Neural crest cell (in vitro differentiated cells): ENCODE data around the gene DISC1. TPM values are rescaled to one million over a fixed set of nuclear protein-coding genes. Genes with fewer than 3 reads are reported as not detected.

Experiments used
- DNase-seq: peaks from one replicate; pipeline ENCODE4 v3.0.0; 2021; ENCODE audit warnings: low read depth, mixed read lengths, low spot score
- H3K27ac Mint-ChIP-seq: one replicate; pipeline ENCODE4 v1.8.0; 2021; ENCODE audit warnings: mild to moderate bottlenecking, mixed read lengths; ENCODE audit not compliant: unreplicated experiment
- H3K27me3 Mint-ChIP-seq: 2 replicates; pipeline ENCODE4 v1.8.0; 2021; ENCODE audit warnings: low read depth, mild to moderate bottlenecking, mixed read lengths
- H3K36me3 Mint-ChIP-seq: 2 replicates; pipeline ENCODE4 v1.8.0; 2021; ENCODE audit warnings: low read depth, mild to moderate bottlenecking, mixed read lengths
- H3K4me1 Mint-ChIP-seq: 2 replicates; pipeline ENCODE4 v1.8.0; 2021; ENCODE audit warnings: mixed read lengths
- H3K4me3 Mint-ChIP-seq: one replicate; pipeline ENCODE4 v1.8.0; 2021; ENCODE audit warnings: mild to moderate bottlenecking, mixed read lengths
- H3K9me3 Mint-ChIP-seq: 2 replicates; pipeline ENCODE4 v1.8.0; 2021; ENCODE audit warnings: mixed read lengths
- total RNA-seq: library from RNA; stranded (reverse); gene quantifications from 2 replicates; pipeline ENCODE4 v1.2.1, GENCODE V29; 2021
- TF ChIP-seq, protein P1 (sequence below): fragments of 200-600 bp; sonication (generic); conservative IDR thresholded peaks from 2 replicates; pipeline ENCODE4 v1.5.0; 2021; ENCODE audit warnings: antibody characterized with exemption, mild to moderate bottlenecking

Gene DISC1
- total RNA-seq, 1 donor from 2014 or later = 13.7 TPM

DNA sequence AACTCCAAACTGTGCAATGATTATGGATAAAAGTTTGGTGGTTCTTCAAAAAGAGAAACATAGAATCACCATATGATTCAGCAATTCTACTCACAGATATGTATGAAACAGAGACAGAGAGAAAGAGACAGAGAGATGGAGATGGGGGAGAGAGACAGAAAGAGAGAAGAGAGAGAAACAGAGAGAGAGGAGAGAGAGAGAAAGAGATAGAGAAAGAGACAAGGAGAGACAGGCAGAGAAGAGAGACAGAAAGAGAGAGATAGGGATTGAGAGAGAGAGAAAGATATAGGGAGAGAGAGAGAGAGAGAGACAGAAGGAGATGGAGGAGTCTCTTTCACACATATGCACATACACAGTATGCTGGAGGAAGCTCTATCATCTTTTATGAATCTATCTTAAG lies 87.8 kb downstream of the DISC1 start:
- H3K4me1 Mint-ChIP-seq = no peaks in the 10 kb centered on the region
- no peaks in the 10 kb centered on the region for H3K27me3 Mint-ChIP-seq
- H3K36me3 Mint-ChIP-seq = peaks cover 7% of the 10 kb centered on the region
- TF ChIP-seq, protein P1, sequence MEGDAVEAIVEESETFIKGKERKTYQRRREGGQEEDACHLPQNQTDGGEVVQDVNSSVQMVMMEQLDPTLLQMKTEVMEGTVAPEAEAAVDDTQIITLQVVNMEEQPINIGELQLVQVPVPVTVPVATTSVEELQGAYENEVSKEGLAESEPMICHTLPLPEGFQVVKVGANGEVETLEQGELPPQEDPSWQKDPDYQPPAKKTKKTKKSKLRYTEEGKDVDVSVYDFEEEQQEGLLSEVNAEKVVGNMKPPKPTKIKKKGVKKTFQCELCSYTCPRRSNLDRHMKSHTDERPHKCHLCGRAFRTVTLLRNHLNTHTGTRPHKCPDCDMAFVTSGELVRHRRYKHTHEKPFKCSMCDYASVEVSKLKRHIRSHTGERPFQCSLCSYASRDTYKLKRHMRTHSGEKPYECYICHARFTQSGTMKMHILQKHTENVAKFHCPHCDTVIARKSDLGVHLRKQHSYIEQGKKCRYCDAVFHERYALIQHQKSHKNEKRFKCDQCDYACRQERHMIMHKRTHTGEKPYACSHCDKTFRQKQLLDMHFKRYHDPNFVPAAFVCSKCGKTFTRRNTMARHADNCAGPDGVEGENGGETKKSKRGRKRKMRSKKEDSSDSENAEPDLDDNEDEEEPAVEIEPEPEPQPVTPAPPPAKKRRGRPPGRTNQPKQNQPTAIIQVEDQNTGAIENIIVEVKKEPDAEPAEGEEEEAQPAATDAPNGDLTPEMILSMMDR = no peak
- DNase-seq = no peak
- no peak overlapping the region for H3K27ac Mint-ChIP-seq
- no peak overlapping the region for H3K4me3 Mint-ChIP-seq
- H3K9me3 Mint-ChIP-seq = no peaks in the 10 kb centered on the region

DNA sequence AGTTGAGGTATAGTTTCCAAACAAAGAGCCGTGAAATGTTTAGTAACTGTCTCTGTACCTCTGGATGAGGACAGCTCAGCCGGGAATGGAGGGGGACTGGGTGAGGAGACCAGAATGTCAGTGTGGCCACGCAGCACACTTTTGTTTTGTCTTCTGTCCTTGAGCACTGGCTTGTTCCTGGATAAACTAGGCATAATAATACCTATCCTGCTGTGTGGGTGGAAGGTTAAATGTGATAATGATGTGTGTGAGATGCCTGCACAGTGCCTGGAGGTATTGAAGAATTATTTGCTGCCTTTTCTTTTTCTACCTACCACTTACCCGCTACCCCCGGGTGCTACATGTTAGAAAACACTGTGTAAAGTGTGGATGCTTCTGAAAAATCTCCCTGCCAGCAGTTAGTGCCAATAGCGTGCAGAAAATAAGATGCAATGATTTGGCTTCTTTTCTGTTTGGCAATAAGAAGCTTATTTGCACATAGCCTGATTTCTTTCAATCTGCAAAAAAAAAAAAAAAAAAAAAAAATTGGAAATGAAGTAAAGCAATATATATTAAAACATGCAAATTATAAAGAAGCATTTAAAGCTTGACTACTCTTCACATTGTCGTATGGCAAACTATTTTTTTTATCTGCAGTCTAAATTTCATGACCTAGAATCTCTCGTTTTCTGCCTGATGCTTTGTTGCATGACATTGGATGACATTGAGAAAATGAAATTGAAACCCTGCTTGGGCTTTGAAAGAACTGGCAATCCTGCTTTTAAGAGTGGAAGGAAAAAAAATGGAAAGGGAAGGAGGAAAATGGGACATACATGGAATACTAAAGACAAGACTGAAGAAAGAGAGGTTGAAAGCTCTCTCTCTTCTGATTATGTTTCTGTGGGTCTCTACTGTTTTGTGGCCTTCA lies 89.5 kb downstream of the DISC1 start:
- Mint-ChIP-seq H3K27ac (peak overlapping the region; percentile 39), H3K4me3 (no peak overlapping the region), H3K27me3 (no peaks in the 10 kb centered on the region), H3K36me3 (peaks cover 7% of the 10 kb centered on the region), H3K9me3 (no peaks in the 10 kb centered on the region), H3K4me1 (peaks cover 5% of the 10 kb centered on the region)
- TF ChIP-seq, protein P1 = no peak
- no peak for DNase-seq

DNA sequence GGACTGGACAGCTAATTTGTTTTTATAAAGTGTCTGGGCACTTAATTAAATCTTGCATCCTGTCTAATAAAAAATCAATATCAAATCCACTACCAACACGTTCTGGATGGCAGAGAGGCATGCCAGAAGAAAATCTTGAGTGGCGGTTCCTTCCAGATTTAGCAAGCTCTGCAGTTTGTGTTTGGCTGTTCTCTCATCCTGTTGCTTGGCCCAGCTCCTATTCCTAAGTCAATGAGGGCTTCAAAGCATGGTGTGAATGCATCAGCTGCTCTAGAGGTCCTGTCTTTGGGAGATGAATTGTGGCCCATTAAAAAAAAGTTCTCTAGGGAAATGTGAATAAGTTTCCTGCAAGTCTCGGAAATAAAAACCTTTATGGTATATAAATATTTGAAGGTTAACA lies 90.3 kb downstream of the DISC1 start:
- Mint-ChIP-seq H3K9me3 (no peaks in the 10 kb centered on the region), H3K4me3 (no peak overlapping the region), H3K27me3 (no peaks in the 10 kb centered on the region), H3K4me1 (peaks cover 5% of the 10 kb centered on the region), H3K36me3 (peaks cover 5% of the 10 kb centered on the region), H3K27ac (no peak overlapping the region)
- TF ChIP-seq, protein P1 = no peak
- DNase-seq = no peak

DNA sequence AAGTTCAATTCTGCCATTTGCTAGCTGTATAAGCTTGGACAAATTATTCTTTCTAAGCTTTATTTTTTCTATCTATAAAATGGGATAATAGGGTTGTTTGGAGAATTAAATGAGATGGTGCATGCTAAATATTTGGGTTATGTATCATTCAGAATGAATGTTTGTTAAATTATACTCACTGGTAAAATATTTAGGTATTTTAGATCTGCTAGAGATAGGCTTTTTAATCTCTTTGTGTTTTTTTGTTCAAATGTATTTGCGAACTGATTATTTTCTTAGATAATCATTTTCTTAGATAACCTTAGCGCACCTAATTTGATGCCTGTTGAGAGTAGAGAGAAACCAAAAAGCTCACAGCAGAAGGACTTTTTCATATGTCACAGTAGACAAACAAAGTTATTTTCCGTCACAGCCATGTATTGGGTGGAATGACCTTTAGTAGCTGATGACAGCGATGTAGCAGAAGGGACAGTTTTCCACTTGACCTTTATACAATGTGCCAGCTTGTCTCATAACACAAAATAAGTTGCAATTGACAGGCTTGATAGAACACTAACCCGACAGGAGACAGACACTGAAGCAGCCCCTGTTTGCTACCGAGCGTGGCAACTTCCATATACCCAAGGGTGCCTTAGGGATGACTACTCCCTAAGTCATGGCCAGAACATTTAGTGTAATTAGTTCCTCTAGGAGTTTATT lies 93.0 kb downstream of the DISC1 start:
- H3K27ac Mint-ChIP-seq = no peak overlapping the region
- peaks cover 8% of the 10 kb centered on the region for H3K4me1 Mint-ChIP-seq
- H3K36me3 Mint-ChIP-seq = peaks cover 5% of the 10 kb centered on the region
- no peaks in the 10 kb centered on the region for H3K9me3 Mint-ChIP-seq
- H3K27me3 Mint-ChIP-seq = no peaks in the 10 kb centered on the region
- no peak for DNase-seq
- TF ChIP-seq, protein P1 = no peak
- no peak overlapping the region for H3K4me3 Mint-ChIP-seq

DNA sequence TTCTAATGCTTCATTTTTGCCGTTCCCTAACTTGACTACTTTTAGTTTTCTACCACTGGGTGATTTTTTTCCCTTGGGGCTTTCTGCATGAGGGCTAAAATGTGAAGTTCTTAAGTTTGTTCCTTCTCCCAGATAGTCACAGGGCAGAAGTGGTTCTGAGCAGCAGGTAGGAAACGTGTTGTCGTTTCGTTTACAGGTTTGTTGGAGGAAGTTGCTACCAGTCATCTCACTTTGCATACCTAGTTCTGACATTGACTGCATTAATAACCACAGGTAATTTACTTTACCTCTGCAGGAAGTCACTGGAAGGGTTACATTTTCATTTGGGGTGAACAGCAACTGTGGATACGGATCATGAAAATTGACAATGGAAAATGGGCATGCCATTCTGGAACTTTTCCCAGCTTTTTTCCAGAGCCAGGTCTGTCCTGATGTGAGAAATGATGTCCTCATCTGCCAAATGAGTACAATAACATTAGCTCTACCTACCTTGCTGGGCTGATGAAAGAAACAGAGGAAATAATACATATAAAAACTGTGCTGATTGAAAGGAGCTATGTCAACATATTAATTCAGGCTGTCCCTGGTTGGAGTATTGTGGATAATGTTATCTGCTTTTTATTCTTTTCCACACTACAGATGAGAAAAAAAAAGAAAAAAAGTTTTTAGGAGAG lies 94.2 kb downstream of the DISC1 start:
- Mint-ChIP-seq H3K27me3 (no peaks in the 10 kb centered on the region), H3K9me3 (no peaks in the 10 kb centered on the region), H3K36me3 (peaks cover 5% of the 10 kb centered on the region), H3K4me1 (peaks cover 16% of the 10 kb centered on the region), H3K4me3 (no peak overlapping the region), H3K27ac (no peak overlapping the region)
- TF ChIP-seq, protein P1 = no peak
- no peak for DNase-seq
